K562 (cell line): ENCODE results near the gene SERTAD1. TPM values are rescaled to one million over a fixed set of nuclear protein-coding genes. Genes with fewer than 3 reads are reported as not detected.

Source experiments
- GABPB2 ChIP-seq: fragments of 250-450 bp; sonication (Bioruptor Pico); conservative IDR thresholded peaks from 2 replicates; pipeline ENCODE4 v1.5.1; 2021; ENCODE audit warnings: mild to moderate bottlenecking
- HNRNPH1 ChIP-seq: fragments of 200-400 bp; formaldehyde crosslinking; optimal IDR thresholded peaks from 2 replicates; pipeline ENCODE3; 2017; ENCODE audit warnings: low read depth, mild to moderate bottlenecking, low read length, moderate library complexity
- SAFB ChIP-seq: fragments of 200-400 bp; formaldehyde crosslinking; IDR thresholded peaks from 2 replicates; pipeline ENCODE4 v1.6.1; 2017; ENCODE audit warnings: low read depth, low read length, borderline replicate concordance
- ZBTB40 ChIP-seq, 2 experiments: fragments of 450-650 bp in 1 of 2; sonication (generic) in 1 of 2; formaldehyde crosslinking in 1 of 2; IDR thresholded peaks; 2 replicates each; pipeline versions ENCODE4 v1.7.1 to v1.9.0; 2016 to 2022; ENCODE audit warnings: inconsistent platforms in 1 of 2, mild to moderate bottlenecking in 1 of 2, missing genetic modification reagents in 1 of 2
- polyA plus RNA-seq, 8 experiments: library from polyadenylated mRNA; depleted of rRNA in 4 of 8; stranded (reverse) in 5 of 8; unstranded in 3 of 8; fragments of >200 nt; fragmentation: Nextera tagmentation in 2 of 8; fragmentation: Illumina TruSeq in 1 of 8; extraction: Ambion mirVana in 2 of 8; extraction: Trizol in 1 of 8; gene quantifications; 2 replicates each; pipeline versions ENCODE4 v1.2.1 to v1.2.3, GENCODE V29; 2011 to 2014; ENCODE audit warnings: inconsistent platforms in 1 of 8, missing spikeins in 1 of 8
- total RNA-seq, 7 experiments: library from RNA; depleted of rRNA in 6 of 7; stranded (reverse); fragments of >200 nt in 6 of 7; fragmentation: Illumina TruSeq in 2 of 7; extraction: Trizol in 2 of 7; gene quantifications; 2 replicates each; pipeline versions ENCODE4 v1.2.1 to v1.2.3, GENCODE V29; 2011 to 2021; ENCODE audit warnings: low replicate concordance in 1 of 7
- TF ChIP-seq, protein P1 (sequence below): fragments of 200-800 bp; sonication (Bioruptor generic); IDR thresholded peaks from 2 replicates; pipeline ENCODE4 v1.6.1; 2016; ENCODE audit warnings: missing genetic modification characterization, missing compliant biosample characterization

The SERTAD1 gene
- total and polyA plus RNA-seq, 9 of the 15 experiments (the other 6 are each of a cell fraction or from before 2014, with no cell fraction given), result 0.15 to 8.7 (median 4.9) TPM

- no peak for TF ChIP-seq HNRNPH1
- TF ChIP-seq SAFB, result 0 out of 2 replicates have a peak, but pooled peaks have one; percentile 25
- TF ChIP-seq, protein P1, sequence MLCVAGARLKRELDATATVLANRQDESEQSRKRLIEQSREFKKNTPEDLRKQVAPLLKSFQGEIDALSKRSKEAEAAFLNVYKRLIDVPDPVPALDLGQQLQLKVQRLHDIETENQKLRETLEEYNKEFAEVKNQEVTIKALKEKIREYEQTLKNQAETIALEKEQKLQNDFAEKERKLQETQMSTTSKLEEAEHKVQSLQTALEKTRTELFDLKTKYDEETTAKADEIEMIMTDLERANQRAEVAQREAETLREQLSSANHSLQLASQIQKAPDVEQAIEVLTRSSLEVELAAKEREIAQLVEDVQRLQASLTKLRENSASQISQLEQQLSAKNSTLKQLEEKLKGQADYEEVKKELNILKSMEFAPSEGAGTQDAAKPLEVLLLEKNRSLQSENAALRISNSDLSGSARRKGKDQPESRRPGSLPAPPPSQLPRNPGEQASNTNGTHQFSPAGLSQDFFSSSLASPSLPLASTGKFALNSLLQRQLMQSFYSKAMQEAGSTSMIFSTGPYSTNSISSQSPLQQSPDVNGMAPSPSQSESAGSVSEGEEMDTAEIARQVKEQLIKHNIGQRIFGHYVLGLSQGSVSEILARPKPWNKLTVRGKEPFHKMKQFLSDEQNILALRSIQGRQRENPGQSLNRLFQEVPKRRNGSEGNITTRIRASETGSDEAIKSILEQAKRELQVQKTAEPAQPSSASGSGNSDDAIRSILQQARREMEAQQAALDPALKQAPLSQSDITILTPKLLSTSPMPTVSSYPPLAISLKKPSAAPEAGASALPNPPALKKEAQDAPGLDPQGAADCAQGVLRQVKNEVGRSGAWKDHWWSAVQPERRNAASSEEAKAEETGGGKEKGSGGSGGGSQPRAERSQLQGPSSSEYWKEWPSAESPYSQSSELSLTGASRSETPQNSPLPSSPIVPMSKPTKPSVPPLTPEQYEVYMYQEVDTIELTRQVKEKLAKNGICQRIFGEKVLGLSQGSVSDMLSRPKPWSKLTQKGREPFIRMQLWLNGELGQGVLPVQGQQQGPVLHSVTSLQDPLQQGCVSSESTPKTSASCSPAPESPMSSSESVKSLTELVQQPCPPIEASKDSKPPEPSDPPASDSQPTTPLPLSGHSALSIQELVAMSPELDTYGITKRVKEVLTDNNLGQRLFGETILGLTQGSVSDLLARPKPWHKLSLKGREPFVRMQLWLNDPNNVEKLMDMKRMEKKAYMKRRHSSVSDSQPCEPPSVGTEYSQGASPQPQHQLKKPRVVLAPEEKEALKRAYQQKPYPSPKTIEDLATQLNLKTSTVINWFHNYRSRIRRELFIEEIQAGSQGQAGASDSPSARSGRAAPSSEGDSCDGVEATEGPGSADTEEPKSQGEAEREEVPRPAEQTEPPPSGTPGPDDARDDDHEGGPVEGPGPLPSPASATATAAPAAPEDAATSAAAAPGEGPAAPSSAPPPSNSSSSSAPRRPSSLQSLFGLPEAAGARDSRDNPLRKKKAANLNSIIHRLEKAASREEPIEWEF (CRISPR knock-in tag), result peak; percentile 88
- TF ChIP-seq ZBTB40 (IDR thresholded peaks at IDR 0.05), result peak; percentile 50
- no peak for TF ChIP-seq ZBTB40 (CRISPR knock-in tag; IDR thresholded peaks at IDR 0.05)
- TF ChIP-seq GABPB2 (CRISPR knock-in tag), result no peak
Observed at GRCh38 chr19:40464059-40465024, 38.5 kb upstream of the SERTAD1 start (continued).
